HG03558 (cell line): ENCODE results near the gene PAM.
A peak's percentile ranks its signal among the peaks of the same experiment; 100 is the strongest.

Source experiments
- ATAC-seq: cut with Tn5 transposase; IDR thresholded peaks from one replicate; pipeline ENCODE4 v1.9.1; 2021; ENCODE audit warnings: moderate number of reproducible peaks; ENCODE audit not compliant: unreplicated experiment; ENCODE audit errors: extremely low read depth

The PAM gene

DNA sequence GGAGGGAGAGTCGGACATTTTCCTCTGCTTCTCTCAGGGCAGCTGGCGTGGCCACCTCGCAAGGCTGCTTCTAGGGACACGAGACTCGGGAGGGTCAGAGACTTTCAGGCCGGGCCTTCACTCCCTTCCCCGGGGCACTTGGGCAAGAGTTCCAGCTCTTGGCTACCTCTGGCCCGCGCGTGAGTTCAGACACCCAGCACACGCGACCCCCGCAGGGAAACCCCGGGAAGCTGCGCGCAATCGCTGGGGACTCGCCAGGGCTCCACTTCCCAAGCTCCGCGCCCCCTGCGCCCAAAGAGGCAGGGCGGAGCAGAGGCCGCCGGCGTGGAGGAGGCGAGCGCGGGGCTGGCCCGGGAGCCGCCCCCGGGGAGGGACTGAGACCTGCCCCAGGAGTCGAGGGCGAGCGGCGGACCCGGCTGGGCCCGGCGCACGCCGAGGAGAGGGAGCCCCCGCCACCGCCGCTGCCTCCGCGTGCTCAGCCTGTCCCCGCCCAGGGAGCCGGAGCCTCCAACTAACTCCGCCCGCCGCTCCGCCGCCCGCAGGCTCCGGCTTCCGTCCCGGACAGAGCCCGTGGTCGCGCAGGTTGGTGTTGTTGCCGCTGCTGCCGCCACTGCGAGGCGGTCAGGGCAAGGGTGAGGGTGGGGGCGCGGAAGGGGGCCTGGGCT, at the start of gene PAM:
PAM (plus strand) TSS at position 539 of the 665 bp plus-strand sequence. CDS start 110,891 bp downstream, outside the sequence.
- ATAC-seq: peak; percentile 68

- no peak for ATAC-seq
Measured at GRCh38 chr5:102711525-102712385, 43.4 kb upstream of the PAM start.

DNA sequence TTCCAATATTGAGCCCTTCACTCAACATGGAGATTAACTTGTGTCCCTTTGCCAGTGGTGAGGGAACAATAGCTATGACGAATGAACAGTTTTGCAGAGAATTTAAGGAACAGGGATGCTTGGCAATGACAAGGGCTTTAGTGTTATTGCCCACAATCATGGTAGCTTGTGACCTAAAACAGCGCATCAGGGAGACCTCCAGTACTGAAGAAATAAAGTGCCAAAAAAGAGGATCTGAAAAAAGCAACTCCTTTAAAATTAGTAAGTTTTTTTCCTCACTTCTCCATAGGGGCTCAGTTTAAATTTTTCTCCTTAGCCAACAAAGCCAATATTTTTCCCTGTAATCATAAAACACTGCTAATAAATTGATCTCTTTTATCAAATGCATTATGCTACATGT, 41.8 kb upstream of the PAM start:
- no peak for ATAC-seq

DNA sequence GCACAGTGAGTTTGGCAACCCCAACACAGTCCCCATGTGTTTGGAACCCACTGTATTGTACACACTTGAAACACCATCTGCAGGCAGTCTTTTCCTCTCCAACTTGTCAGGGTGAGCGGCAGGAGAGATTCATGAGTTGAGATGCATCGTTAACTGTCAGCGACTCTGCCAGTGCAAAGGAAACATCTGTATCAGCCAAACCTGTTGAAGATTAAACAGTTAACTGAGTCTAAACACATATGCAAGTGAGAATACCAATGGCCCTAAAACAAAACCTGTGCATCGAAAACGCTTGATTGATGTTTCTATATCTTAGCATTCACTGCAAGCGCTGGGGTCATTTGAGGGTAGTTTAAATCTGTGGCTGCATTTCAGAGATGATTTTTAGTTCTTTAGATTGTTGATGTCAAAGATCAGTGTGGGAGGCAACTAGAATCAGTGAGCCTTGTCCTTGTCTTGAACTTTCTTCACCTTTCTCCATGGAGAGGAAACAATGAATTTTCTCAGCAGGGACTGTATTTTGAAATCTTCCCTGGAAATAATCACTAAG, 41.3 kb upstream of the PAM start:
- no peak for ATAC-seq

GRCh38 chr5:102715082-102715807, 39.9 kb upstream of the PAM start:
- no peak for ATAC-seq

DNA sequence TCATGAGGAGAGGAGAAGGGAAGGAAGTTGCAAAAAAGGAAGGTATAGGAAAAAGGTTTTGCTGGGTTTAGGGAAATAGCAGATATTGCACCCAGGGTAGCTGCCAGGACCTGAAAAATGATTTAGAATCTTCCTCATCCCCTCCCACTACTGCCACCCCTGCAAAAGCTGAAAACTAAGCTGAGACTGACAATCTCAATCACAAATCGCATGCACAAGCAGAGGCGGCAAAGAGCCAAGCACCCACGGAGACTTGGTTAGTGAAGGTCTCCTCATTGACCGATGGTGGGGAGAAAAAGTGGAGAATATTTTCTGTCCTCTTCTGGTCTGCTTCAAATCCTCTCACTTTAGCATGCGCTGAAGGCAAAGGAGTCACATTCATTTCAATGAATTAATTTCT, 39.1 kb upstream of the PAM start:
- no peak for ATAC-seq

- ATAC-seq: no peak
Measured at GRCh38 chr5:102718819-102719218, 36.3 kb upstream of the PAM start.

GRCh38 chr5:102719886-102720285, 35.2 kb upstream of the PAM start:
- no peak for ATAC-seq

- ATAC-seq: no peak
Measured at GRCh38 chr5:102720969-102721368, 34.1 kb upstream of the PAM start.

- no peak for ATAC-seq
Measured at GRCh38 chr5:102722931-102723330, 32.2 kb upstream of the PAM start.

DNA sequence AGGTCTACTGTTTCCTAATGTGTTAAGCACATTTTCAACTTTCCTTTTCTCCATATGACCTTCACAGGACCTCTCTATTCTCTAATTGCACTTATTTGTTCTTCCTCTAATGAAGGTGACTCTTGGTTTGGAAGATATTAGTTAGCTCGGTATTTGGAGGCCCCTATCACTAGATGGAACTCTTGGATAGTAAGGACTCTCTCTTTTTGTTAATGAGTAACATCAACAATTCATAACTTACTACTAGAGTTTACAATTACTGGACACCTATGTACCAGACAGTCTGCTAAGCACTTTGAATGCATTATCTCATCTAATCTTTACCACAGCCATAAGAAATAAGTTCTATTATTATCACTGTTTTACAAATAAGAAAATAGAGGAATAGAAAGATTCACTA, 23.4 kb upstream of the PAM start:
- ATAC-seq: no peak

- no peak for ATAC-seq
Measured at GRCh38 chr5:102733534-102733933, 21.6 kb upstream of the PAM start.

DNA sequence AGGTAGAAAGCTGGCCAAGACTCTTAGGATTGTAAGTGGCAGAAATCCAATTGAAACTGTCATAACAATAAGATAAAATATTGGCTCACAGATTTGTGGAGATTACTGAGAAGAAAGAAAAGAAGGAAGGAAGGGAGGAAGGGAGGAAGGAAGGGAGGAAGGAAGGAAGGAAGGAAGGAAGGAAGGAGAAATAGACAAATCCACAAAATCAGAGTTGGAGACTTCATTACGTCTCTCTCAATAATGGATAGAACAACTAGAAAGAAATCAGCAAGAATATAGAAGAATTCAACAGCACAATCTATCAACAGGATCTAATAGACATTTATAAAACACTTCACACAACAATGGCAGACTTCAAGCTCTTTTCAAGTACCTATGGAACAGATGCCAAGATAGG, 17.9 kb upstream of the PAM start:
- ATAC-seq: no peak

DNA sequence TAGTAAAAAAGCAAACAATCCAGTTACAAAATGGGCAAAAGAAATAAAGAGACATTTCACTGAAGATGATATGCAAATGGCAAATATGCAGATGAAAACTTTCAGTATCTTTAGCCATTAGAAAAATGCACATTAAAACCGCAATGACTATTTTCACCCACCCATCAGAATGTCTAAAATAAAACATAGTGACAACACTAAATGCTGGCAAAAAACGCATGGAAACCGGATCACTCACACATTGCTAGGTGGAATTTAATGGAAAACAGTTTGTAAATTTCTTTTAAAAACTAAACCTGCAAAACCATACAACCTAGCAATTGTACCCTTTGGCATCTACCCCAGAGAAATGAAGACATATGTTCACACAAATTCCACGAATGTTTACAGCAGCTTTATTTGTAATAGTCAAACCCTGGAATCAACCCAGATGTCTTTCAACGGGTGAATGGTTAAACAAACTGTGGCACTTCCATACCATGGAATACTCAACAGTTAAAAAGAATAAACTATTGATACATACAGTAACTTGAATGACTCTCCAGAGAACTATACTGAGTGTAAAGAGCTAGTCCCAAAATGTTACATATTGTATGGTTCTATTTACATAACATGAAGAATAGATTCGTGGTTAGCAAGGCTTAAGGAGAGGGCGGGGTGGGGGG, 17.2 kb upstream of the PAM start:
- ATAC-seq: no peak

GRCh38 chr5:102740515-102740914, 14.6 kb upstream of the PAM start:
- ATAC-seq: no peak

- no peak for ATAC-seq
Measured at GRCh38 chr5:102742215-102742614, 12.9 kb upstream of the PAM start.

DNA sequence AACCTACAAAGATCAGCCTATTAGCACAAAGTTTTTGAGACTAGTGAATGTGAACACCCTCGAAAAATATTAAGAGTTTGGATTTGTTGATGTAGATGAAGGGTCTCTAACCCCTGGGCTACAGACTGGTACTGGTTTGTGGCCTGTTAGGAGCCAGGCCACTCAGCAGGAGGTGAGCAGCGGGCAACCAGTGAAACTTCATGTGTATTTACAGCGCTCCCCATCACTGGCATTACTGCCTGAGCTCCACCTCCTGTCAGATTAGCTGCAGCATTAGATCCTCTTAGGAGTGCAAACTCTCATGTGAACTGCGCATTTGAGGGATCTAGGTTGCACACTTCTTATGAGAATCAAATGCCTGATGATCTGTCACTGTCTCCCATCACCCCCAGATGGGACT, 11.2 kb upstream of the PAM start:
- ATAC-seq: no peak

DNA sequence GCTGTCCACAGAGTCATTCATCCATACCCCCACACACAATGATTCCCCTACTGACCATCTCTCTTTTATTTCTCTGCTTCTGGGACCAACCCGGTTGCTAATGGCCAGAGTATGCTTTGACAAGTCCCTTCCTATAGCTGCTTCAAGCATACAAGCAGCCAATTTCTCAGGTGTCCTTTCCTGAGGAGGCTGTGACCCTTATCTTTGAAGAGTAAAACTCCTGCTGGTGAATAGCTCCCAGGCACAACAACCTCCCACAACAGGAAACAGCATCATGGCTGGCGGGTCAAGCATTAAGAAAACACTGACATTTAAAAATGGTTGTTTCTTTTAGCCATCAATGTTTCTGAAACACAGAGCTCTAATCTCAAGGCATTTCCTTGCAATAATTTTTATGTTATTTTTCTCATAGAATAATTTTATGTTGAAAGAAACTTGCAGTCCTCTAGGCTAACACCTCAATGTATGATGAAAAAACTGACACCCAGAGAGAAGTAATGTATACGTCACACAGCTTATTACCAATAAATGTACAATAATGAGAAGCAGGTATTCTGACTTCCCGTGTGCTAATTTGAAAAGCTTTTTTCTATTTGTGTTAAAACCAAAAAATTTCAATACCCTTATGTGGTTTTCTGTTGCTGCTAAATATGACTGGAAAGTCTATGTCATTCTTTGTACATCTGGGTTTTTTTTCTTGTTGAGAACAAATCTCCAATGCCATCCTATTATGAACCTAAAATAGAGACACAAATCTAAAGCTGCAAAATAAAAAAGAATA, 7.5 kb upstream of the PAM start:
- ATAC-seq: peak; percentile 41

DNA sequence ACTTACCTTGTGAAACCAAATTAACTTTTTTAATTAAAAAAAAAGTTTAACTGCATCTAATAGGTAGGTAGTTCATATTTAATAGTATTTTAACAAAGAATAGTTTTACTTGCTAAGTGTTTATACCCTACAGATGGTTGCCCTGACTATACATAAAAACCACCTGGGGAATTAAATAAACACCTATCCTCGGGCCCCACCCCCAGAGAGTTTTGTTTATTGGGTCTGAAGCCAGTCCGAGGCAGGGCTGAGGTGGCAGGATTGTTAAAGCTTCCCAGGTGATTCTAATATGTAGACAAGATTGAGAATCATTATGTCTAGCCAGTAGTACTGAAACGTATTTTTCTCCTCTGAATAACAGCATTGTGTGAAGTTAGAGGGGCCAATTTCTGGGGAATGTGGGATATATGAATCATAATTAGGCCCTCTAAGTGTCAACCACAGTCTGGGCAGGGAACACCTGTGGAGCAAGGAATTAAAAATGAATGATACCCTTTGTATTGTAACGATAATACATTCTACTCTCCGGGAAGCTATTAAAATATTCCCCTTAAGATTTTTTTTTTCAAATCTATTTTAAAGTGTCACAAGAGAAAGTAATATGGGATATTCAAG, 5.6 kb upstream of the PAM start:
- ATAC-seq: no peak
